ENCODE data around the gene MAGI1.

The MAGI1 gene

GRCh38 chr3:65432388-65433003 is 606.2 kb downstream of the MAGI1 start:
- no peak overlapping the region for H3K4me3 ChIP-seq (ENCODE audit: low read length)
- TF ChIP-seq, protein P1, sequence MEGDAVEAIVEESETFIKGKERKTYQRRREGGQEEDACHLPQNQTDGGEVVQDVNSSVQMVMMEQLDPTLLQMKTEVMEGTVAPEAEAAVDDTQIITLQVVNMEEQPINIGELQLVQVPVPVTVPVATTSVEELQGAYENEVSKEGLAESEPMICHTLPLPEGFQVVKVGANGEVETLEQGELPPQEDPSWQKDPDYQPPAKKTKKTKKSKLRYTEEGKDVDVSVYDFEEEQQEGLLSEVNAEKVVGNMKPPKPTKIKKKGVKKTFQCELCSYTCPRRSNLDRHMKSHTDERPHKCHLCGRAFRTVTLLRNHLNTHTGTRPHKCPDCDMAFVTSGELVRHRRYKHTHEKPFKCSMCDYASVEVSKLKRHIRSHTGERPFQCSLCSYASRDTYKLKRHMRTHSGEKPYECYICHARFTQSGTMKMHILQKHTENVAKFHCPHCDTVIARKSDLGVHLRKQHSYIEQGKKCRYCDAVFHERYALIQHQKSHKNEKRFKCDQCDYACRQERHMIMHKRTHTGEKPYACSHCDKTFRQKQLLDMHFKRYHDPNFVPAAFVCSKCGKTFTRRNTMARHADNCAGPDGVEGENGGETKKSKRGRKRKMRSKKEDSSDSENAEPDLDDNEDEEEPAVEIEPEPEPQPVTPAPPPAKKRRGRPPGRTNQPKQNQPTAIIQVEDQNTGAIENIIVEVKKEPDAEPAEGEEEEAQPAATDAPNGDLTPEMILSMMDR (IDR thresholded peaks at IDR 0.05; ENCODE audit: insufficient read depth, low read depth, low read length, missing control alignments): no peak
- no peak for DNase-seq (ENCODE audit: low read depth)

DNA sequence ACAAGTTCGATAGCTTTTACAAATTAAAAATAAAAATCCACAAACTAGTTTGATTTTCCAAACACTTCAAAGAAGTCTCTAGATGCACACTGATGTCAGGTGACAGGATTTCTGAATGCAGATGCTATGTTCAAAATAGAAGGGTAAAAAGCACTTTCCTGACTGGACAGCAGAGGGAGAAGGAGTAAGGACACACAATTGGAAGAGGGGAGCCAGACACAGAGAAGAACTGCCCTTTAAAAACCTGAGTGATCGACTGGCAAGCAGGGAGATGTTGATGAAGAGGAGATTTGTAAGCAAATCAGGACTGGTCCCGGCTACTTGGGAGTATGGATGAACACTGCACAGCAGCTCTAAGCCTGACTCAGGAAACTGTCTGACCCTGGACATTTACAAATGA is 612.8 kb downstream of the MAGI1 start:
- TF ChIP-seq, protein P1 (IDR thresholded peaks at IDR 0.05; ENCODE audit: insufficient read depth, low read depth, low read length, missing control alignments): peak; percentile 56
- H3K4me3 ChIP-seq (ENCODE audit: low read length): no peak overlapping the region
- peak; percentile 36 for DNase-seq (ENCODE audit: low read depth)

- TF ChIP-seq, protein P1 (IDR thresholded peaks at IDR 0.05; ENCODE audit: insufficient read depth, low read depth, low read length, missing control alignments): no peak
Observed at GRCh38 chr3:65422154-65422553, 616.6 kb downstream of the MAGI1 start.

DNA sequence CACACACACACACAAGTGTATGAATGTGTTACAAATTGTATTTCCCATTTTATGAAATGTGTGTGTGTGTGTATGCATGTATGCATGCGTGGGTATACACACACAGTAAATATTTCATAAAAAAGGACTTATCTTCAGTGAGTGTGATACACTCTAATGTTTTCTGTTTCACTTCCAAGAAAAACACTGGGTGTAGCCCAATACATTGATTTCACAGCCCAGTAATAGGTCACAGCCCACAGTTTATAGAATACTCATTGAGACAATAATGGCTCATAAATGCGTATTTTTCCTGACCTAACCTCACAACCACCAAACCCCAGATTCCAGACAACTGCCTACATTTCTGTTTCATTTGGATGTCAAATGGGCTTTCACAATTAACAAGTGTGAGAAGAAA is 619.5 kb downstream of the MAGI1 start:
- no peak overlapping the region for H3K4me3 ChIP-seq (ENCODE audit: low read length)
- TF ChIP-seq, protein P1 (IDR thresholded peaks at IDR 0.05; ENCODE audit: insufficient read depth, low read depth, low read length, missing control alignments): no peak
- DNase-seq (ENCODE audit: low read depth): no peak

More at GRCh38 chr3:65422154-65422553, 616.6 kb downstream of the MAGI1 start:
- DNase-seq (ENCODE audit: low read depth): no peak
- no peak overlapping the region for H3K4me3 ChIP-seq (ENCODE audit: low read length)

DNA sequence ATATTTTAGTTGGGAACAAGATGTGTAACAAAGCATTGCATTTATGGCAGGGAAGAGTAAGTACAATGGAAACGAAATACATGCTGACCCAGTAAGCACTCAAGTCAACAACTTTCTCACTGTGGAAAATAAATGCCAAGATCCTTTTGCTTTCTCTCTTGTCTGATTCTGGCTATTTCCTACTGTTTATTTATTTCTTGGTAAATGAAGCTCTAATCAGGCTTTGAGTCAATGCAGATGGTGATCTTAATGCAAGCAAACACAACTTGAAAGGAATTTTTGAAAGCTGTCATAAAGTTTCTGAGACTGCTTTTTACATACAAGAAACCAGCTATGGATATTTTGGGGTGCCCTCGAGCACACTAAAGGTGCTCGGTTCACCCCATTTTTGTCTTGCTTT is 624.8 kb downstream of the MAGI1 start:
- DNase-seq (ENCODE audit: low read depth): no peak
- no peak overlapping the region for H3K4me3 ChIP-seq (ENCODE audit: low read length)
- TF ChIP-seq, protein P1 (IDR thresholded peaks at IDR 0.05; ENCODE audit: insufficient read depth, low read depth, low read length, missing control alignments): no peak

DNA sequence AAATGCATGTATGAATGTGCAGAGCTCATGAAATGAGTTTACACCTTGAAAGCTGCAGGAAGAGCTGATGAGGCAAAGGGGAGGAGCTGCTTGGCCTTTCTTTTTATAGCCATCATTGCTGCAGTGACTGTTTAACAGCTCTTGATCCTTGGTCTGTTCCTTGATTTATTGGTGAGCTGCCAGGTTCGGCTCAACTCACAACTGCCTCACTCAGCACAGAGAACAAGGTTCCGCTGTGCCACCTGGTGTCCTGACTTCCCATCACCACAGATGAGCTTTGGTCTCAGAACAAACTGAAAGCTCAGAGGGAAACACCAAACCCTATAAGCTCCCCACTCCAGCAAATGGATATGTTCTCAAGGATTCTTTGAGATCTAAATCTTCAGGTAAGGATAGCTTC is 626.1 kb downstream of the MAGI1 start:
- peak; percentile 6 for DNase-seq (ENCODE audit: low read depth)
- TF ChIP-seq, protein P1 (IDR thresholded peaks at IDR 0.05; ENCODE audit: insufficient read depth, low read depth, low read length, missing control alignments): no peak

DNA sequence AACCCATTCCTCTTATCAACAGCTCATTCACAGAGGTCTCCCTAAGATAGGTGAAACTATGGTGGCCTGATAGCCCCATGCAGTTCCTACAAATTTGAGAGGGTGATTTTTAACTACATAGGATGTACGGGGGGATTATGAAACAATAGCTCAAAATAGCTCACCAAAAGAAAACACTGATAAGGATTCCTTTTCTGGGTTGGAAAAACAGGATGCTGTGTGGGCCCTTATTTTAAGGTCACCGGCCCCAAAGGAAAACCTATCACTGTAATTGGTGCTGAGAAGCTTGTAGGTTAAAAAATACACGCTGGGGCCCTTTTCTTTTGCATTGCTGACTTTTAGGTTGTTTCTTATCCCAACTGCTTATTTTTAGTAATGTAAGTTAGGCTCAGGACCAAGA is 627.4 kb downstream of the MAGI1 start:
- H3K4me3 ChIP-seq (ENCODE audit: low read length): no peak overlapping the region
- no peak for DNase-seq (ENCODE audit: low read depth)
- TF ChIP-seq, protein P1 (IDR thresholded peaks at IDR 0.05; ENCODE audit: insufficient read depth, low read depth, low read length, missing control alignments): no peak

More for the DNA sequence above, 626.1 kb downstream of the MAGI1 start:
- H3K4me3 ChIP-seq (ENCODE audit: low read length): no peak overlapping the region

All from epithelial cell of esophagus (primary cell).